GM12878 (cell line): ENCODE data around the gene APOBEC3H.

Experiments
- GABPA ChIP-seq: IDR thresholded peaks from 2 replicates; pipeline ENCODE4 v1.6.1; 2014; ENCODE audit warnings: antibody characterized with exemption, low read depth, mild to moderate bottlenecking, inconsistent platforms
- MEF2A ChIP-seq: IDR thresholded peaks from 2 replicates; pipeline ENCODE4 v1.6.1; 2011; ENCODE audit warnings: low read depth, mild to moderate bottlenecking, low read length, moderate library complexity; ENCODE audit not compliant: insufficient read depth
- SP1 ChIP-seq: IDR thresholded peaks from one replicate; pipeline ENCODE4 v1.6.1; 2011; ENCODE audit warnings: low read depth, low read length

DNA sequence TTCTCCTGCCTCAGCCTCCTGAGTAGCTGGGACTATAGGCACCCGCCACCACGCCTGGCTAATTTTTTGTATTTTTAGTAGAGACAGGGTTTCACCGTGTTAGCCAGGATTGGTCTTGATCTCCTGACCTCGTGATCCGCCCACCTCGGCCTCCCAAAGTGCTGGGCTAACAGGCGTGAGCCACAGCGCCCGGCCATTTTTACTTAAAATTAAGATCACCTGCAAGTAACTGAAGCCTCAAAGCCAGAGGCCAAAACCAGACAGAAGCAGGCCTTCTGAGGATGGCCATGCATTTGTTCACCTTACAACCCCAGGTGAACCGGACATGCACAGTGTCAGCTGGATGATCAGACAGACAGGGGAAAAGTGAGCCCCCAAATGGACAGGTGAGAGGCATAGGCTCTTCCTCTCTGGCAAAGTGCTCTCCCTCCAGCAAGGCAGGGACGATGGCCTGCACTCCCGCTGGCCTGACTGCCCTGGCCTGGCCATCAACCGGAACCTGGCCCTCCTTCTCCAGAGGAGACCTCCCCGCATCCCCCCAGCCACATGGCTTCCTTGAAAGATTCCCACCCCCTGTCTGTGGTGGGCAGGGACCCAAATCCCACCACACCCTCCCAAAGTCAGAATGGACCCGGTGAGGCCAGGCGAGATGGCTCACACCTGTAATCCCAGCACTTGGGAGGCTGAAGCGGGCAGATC lies 25.9 kb downstream of the APOBEC3H start:
- TF ChIP-seq SP1 (no peak), GABPA (no peak), MEF2A (no peak)
